Kidney epithelial cell (primary cell): Measurements from ENCODE around the gene TENM4. TPM values are rescaled to one million over a fixed set of nuclear protein-coding genes. Genes with fewer than 3 reads are reported as not detected.

ENCODE experiments used
- DNase-seq: peaks from one replicate; pipeline ENCODE4 v3.0.0-alpha.2; 2010; ENCODE audit warnings: low read depth
- H3K27me3 ChIP-seq: 2 replicates; pipeline ENCODE4 v1.6.0; 2011; ENCODE audit warnings: low read length; ENCODE audit not compliant: control insufficient read depth, insufficient read depth
- H3K36me3 ChIP-seq: 2 replicates; pipeline ENCODE4 v1.5.1; 2011; ENCODE audit warnings: low read length; ENCODE audit not compliant: control insufficient read depth, insufficient read depth
- H3K4me3 ChIP-seq: 2 replicates; pipeline ENCODE4 v1.5.1; 2011; ENCODE audit warnings: low read depth, mild to moderate bottlenecking, control low read depth, low read length
- total RNA-seq: library from RNA; depleted of rRNA; stranded (reverse); fragments of >200 nt; gene quantifications from 2 replicates; pipeline ENCODE4 v1.2.3, GENCODE V29; 2015
- TF ChIP-seq, protein P1 (sequence below): IDR thresholded peaks from 2 replicates; pipeline ENCODE4 v1.5.1; 2011; ENCODE audit warnings: mild to moderate bottlenecking, moderate library complexity, low read length, control low read depth, inconsistent platforms; ENCODE audit not compliant: insufficient read depth, poor library complexity, severe bottlenecking

Gene TENM4
- total RNA-seq, 1 donor from 2014 or later = 35.3 TPM

DNA sequence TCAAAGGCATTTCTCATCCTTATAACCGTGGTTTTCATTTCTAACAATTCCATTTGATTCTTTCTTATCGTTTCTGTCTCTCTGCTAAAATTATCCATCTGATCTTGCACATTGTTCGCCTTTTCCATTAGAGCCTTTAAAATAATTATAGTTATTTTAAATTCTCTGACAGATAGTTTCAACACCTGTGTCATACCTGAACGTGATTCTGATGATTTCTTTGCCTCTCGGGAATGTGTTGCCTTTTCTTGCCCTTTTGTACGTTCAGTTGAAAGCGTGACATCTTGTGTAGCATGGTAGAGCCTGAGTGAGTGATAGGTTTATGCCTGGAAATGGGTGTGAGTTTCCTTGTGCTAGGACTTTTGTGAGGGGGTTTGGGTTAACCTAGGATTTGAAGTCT, 744.7 kb downstream of the TENM4 start:
- no peaks in the 10 kb centered on the region for H3K36me3 ChIP-seq
- TF ChIP-seq, protein P1, sequence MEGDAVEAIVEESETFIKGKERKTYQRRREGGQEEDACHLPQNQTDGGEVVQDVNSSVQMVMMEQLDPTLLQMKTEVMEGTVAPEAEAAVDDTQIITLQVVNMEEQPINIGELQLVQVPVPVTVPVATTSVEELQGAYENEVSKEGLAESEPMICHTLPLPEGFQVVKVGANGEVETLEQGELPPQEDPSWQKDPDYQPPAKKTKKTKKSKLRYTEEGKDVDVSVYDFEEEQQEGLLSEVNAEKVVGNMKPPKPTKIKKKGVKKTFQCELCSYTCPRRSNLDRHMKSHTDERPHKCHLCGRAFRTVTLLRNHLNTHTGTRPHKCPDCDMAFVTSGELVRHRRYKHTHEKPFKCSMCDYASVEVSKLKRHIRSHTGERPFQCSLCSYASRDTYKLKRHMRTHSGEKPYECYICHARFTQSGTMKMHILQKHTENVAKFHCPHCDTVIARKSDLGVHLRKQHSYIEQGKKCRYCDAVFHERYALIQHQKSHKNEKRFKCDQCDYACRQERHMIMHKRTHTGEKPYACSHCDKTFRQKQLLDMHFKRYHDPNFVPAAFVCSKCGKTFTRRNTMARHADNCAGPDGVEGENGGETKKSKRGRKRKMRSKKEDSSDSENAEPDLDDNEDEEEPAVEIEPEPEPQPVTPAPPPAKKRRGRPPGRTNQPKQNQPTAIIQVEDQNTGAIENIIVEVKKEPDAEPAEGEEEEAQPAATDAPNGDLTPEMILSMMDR = no peak

DNA sequence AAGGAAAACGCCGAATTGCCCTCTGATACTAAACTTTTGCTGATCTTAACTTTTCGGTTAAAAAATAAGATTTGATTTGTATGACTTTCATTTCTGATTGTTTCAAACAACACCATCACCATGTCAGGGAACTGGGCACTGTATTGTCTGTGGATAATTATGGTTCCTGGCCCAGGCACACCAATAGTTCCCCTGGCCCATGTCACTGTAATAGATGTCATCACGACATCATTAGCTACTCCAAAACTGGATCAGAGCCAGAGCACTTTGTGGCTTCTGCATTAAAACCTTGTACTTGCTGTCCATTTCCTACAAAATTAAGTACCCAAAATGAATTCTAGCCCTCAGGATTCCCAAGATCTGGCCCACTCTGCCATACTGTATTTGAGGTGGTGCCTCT, 746.7 kb downstream of the TENM4 start:
- no peak for DNase-seq
- H3K4me3 ChIP-seq = no peak overlapping the region
- no peaks in the 10 kb centered on the region for H3K27me3 ChIP-seq
- no peaks in the 10 kb centered on the region for H3K36me3 ChIP-seq
- TF ChIP-seq, protein P1 = no peak

More for the DNA sequence above, 744.7 kb downstream of the TENM4 start:
- H3K4me3 ChIP-seq = no peak overlapping the region
- no peaks in the 10 kb centered on the region for H3K27me3 ChIP-seq
- DNase-seq = no peak

DNA sequence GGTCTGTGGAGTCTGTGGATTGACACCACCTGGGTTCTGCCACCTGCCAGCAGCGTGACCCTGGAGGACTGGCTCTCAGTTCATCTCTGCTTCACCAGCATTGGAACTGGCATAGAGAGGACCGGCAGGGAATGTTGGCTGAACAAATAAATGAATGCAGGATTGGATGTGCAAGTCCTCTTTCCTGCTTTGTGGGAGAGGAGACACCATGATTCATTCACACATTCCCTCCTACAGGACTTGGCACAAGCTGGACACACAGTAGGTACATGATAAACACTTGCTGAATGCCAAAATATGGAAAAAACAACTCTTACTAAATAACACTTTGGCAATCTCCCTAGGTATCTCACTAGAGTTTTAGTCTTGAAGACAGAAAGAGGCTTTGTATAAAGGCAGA, 749.6 kb downstream of the TENM4 start:
- Histone ChIP-seq H3K36me3 (no peaks in the 10 kb centered on the region), H3K4me3 (no peak overlapping the region), H3K27me3 (no peaks in the 10 kb centered on the region)
- DNase-seq = no peak
- TF ChIP-seq, protein P1 = no peak

DNA sequence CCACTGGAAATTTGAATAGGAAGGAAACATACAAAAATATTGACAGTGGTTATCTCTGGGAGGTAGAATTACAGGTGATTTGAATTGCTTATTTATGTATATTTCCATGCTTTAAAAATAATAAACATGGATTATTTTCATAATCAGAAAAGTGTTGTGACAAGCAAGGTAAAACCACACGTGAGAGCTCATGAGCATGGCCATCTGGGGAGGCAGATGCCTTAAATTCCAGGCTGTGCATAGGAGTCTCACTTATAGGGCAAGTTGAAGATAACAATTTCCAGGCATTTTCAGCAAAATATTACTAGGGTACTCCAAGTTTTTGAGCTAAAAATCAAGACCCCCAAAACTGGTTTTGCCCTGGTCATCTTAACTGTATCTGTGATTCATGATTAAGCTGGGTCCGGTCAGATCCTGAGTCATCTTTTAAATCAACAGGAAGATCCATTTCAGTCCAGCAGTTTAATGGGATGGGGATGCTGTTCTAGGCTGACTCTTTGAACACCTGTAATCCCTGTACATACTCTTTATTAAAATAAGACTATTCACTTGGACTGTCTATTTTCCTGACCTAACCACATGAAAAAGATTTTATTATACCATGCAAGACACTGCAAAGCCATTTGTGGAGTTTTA, 750.4 kb downstream of the TENM4 start:
- TF ChIP-seq, protein P1 = no peak
- no peak overlapping the region for H3K4me3 ChIP-seq
- no peaks in the 10 kb centered on the region for H3K27me3 ChIP-seq
- peaks cover 2% of the 10 kb centered on the region for H3K36me3 ChIP-seq
- peak; percentile 7 for DNase-seq

DNA sequence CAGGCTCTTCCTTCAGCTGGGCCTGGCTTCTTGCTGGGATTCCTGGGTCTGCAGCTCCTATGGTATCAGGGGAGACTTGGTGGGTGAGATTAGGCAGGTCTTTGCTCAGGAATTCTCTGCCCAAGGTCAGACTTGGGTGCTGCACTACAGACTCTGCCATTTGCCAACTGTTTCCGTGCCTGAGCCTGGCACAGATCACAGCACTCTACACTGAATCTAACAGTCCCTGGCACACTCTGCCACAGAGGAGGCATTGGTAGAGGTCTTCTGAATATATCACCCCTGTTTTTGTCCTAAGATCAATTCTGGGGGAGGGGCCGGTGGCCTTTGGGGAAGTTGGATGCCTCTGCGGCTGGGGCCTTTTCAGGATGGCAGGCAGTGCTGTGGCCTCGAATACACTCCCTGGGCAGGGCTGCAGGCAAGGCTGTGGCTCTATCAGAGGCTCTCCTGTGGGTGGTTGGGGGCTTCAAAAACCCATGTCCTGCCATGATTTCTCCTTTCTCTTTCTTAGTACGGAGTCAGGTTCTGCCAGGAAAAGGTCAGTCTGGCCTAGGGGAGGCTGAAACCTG, 751.2 kb downstream of the TENM4 start:
- TF ChIP-seq, protein P1 = no peak
- no peak for DNase-seq

DNA sequence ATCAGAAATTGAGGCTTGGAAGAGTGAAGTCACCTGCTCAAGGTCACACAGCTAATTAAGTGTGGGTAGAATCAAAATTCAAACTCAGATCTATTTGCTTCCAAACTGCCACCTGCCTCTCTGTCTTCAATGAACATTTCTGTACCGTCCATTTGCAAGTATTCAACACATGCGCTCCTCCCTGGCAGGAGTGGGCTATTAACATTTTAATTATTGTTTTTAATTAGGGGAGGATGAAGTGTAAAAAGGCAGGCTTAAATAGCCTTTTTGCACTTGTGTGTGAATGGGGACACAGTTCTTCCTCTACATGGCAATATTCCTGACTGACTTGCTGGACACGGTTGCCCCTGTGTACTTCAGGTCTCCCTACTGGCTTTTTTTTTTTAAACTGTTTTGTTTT, 751.7 kb downstream of the TENM4 start:
- Histone ChIP-seq H3K27me3 (no peaks in the 10 kb centered on the region), H3K36me3 (peaks cover 5% of the 10 kb centered on the region), H3K4me3 (no peak overlapping the region)
- no peak for DNase-seq
- TF ChIP-seq, protein P1 = no peak

More for the DNA sequence above, 751.2 kb downstream of the TENM4 start:
- Histone ChIP-seq H3K36me3 (peaks cover 2% of the 10 kb centered on the region), H3K27me3 (no peaks in the 10 kb centered on the region), H3K4me3 (no peak overlapping the region)
